ENCODE measurements around the gene CHTOP. TPM values are rescaled to one million over a fixed set of nuclear protein-coding genes. Genes with fewer than 3 reads are reported as not detected.
A peak's percentile ranks its signal among the peaks of the same experiment; 100 is the strongest.
"Not testable (repeated sequence)": the region's sequence is repeated elsewhere in the genome, so short reads cannot be mapped to it uniquely, and the experiment has no call there.

CHTOP gene, protein sequence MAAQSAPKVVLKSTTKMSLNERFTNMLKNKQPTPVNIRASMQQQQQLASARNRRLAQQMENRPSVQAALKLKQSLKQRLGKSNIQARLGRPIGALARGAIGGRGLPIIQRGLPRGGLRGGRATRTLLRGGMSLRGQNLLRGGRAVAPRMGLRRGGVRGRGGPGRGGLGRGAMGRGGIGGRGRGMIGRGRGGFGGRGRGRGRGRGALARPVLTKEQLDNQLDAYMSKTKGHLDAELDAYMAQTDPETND
- polyA plus RNA-seq: 99.4 TPM
- long read RNA-seq, donor 1, transcript CHTOP-204 (6 exons, 2,096 nt): major isoform, 5 of 5 reads
- long read RNA-seq, donor 1, partial matches to known transcripts: 0 of 5 reads
- long read RNA-seq, donor 1, other reads (novel, unspliced or antisense): 0 of 5 reads
- long read RNA-seq, donor 2, transcript CHTOP-203 (6 exons, 2,165 nt): major isoform, 16 of 48 reads
- long read RNA-seq, donor 2, transcript CHTOP-204 (6 exons, 2,096 nt): minor isoform, 8 of 48 reads
- long read RNA-seq, donor 2, partial matches to known transcripts: 19 of 48 reads
- long read RNA-seq, donor 2, other reads (novel, unspliced or antisense): 0 of 48 reads
- long read RNA-seq, donor 3: 0 reads
- long read RNA-seq, donor 4, partial matches to known transcripts: 0 of 3 reads
- long read RNA-seq, donor 4, other reads (novel, unspliced or antisense): 0 of 3 reads
- long read RNA-seq, donor 5, transcript CHTOP-204 (6 exons, 2,096 nt): major isoform, 8 of 16 reads
- long read RNA-seq, donor 5, transcript CHTOP-203 (6 exons, 2,165 nt): minor isoform, 7 of 16 reads
- long read RNA-seq, donor 5, partial matches to known transcripts: 0 of 16 reads
- long read RNA-seq, donor 5, other reads (novel, unspliced or antisense): 0 of 16 reads
- long read RNA-seq, donor 6, transcript CHTOP-204 (6 exons, 2,096 nt): minor isoform, 9 of 32 reads
- long read RNA-seq, donor 6, transcript CHTOP-203 (6 exons, 2,165 nt): major isoform, 14 of 32 reads
- long read RNA-seq, donor 6, partial matches to known transcripts: 5 of 32 reads
- long read RNA-seq, donor 6, other reads (novel, unspliced or antisense): 0 of 32 reads
- long read RNA-seq, donor 7, transcript CHTOP-204 (6 exons, 2,096 nt): major isoform, 6 of 22 reads
- long read RNA-seq, donor 7, transcript CHTOP-203 (6 exons, 2,165 nt): major isoform, 6 of 22 reads
- long read RNA-seq, donor 7, partial matches to known transcripts: 8 of 22 reads
- long read RNA-seq, donor 7, other reads (novel, unspliced or antisense): 0 of 22 reads
- long read RNA-seq, donor 8, transcript CHTOP-204 (6 exons, 2,096 nt): minor isoform, 12 of 46 reads
- long read RNA-seq, donor 8, transcript CHTOP-203 (6 exons, 2,165 nt): major isoform, 14 of 46 reads
- long read RNA-seq, donor 8, partial matches to known transcripts: 14 of 46 reads
- long read RNA-seq, donor 8, other reads (novel, unspliced or antisense): 5 of 46 reads
- long read RNA-seq, donor 9, transcript CHTOP-203 (6 exons, 2,165 nt): major isoform, 17 of 31 reads
- long read RNA-seq, donor 9, transcript CHTOP-204 (6 exons, 2,096 nt): minor isoform, 5 of 31 reads
- long read RNA-seq, donor 9, partial matches to known transcripts: 8 of 31 reads
- long read RNA-seq, donor 9, other reads (novel, unspliced or antisense): 0 of 31 reads
- long read RNA-seq, donor 10, transcript CHTOP-204 (6 exons, 2,096 nt): minor isoform, 9 of 47 reads
- long read RNA-seq, donor 10, transcript CHTOP-203 (6 exons, 2,165 nt): major isoform, 13 of 47 reads
- long read RNA-seq, donor 10, partial matches to known transcripts: 24 of 47 reads
- long read RNA-seq, donor 10, other reads (novel, unspliced or antisense): 0 of 47 reads
- long read RNA-seq, donor 11, transcript CHTOP-204 (6 exons, 2,096 nt): minor isoform, 6 of 17 reads
- long read RNA-seq, donor 11, transcript CHTOP-203 (6 exons, 2,165 nt): major isoform, 10 of 17 reads
- long read RNA-seq, donor 11, partial matches to known transcripts: 0 of 17 reads
- long read RNA-seq, donor 11, other reads (novel, unspliced or antisense): 0 of 17 reads

- 0% methylated on average over 1 of the region's 65 CpGs for WGBS (ENCODE audit: insufficient coverage, low lambda C conversion rate)
- peaks cover 34% of the 10 kb centered on the region for H3K4me1 ChIP-seq (ENCODE audit: control insufficient read depth, insufficient read depth, low read length)
Measured at GRCh38 chr1:153633754-153634665, at the start of gene CHTOP. Gene CHTOP (plus strand): TSS chr1:153634066. CDS start chr1:153636589, 2,523 bp downstream.

DNA sequence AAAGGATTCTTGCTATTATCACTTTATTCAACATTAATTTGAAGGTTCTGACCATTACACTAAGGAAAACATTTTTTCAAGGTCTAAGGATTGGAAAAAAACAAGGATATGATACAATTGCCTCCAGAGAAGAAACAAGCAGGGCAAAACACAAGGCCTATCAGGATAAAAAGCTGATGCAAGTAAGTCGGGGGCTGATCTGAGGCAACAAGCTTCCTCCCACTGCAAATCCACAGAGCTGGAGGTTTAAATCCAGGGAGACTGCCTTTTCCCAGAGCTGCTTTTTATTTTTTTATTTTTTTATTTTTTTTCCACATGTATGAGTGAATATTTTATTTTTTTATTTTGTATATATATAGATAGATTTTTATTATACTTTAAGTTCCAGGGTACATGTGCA lies 48.9 kb upstream of the CHTOP start:
- Histone ChIP-seq H3K9me3 (ENCODE audit: control insufficient read depth, low read depth, low read length) (no peaks in the 10 kb centered on the region), H3K27me3 (ENCODE audit: control insufficient read depth, insufficient read depth, low read length) (no peaks in the 10 kb centered on the region), H3K4me1 (ENCODE audit: control insufficient read depth, insufficient read depth, low read length) (no peaks in the 10 kb centered on the region), H3K27ac (ENCODE audit: low read length) (no peak overlapping the region), H3K4me3 (ENCODE audit: low read length) (no peak overlapping the region), H3K36me3 (ENCODE audit: control insufficient read depth, insufficient read depth, low read length) (no peaks in the 10 kb centered on the region)
- no CpG with 5 or more reads among the region's 1 CpG for WGBS (ENCODE audit: insufficient coverage, low lambda C conversion rate)
- no peak for DNase-seq

More at GRCh38 chr1:153633754-153634665, at the start of gene CHTOP:
- peak; percentile 99 for DNase-seq
- peaks cover 31% of the 10 kb centered on the region for H3K36me3 ChIP-seq (ENCODE audit: control insufficient read depth, insufficient read depth, low read length)
- no peaks in the 10 kb centered on the region for H3K9me3 ChIP-seq (ENCODE audit: control insufficient read depth, low read depth, low read length)
- H3K27me3 ChIP-seq (ENCODE audit: control insufficient read depth, insufficient read depth, low read length): no peaks in the 10 kb centered on the region
- peak within 1 kb of the TSS; percentile 98 for H3K4me3 ChIP-seq (ENCODE audit: low read length)
- H3K27ac ChIP-seq (ENCODE audit: low read length): peak within 1 kb of the TSS; percentile 100

GRCh38 chr1:153586347-153586746 lies 47.5 kb upstream of the CHTOP start:
- Histone ChIP-seq H3K27me3 (ENCODE audit: control insufficient read depth, insufficient read depth, low read length) (no peaks in the 10 kb centered on the region), H3K9me3 (ENCODE audit: control insufficient read depth, low read depth, low read length) (no peaks in the 10 kb centered on the region), H3K4me1 (ENCODE audit: control insufficient read depth, insufficient read depth, low read length) (no peaks in the 10 kb centered on the region), H3K27ac (ENCODE audit: low read length) (no peak overlapping the region), H3K36me3 (ENCODE audit: control insufficient read depth, insufficient read depth, low read length) (no peaks in the 10 kb centered on the region), H3K4me3 (ENCODE audit: low read length) (no peak overlapping the region)
- WGBS (ENCODE audit: insufficient coverage, low lambda C conversion rate): no CpG with 5 or more reads among the region's 1 CpG
- DNase-seq: no peak

GRCh38 chr1:153587314-153587713 lies 46.6 kb upstream of the CHTOP start:
- Histone ChIP-seq H3K36me3 (ENCODE audit: control insufficient read depth, insufficient read depth, low read length) (no peaks in the 10 kb centered on the region), H3K4me1 (ENCODE audit: control insufficient read depth, insufficient read depth, low read length) (no peaks in the 10 kb centered on the region), H3K27ac (ENCODE audit: low read length) (no peak overlapping the region), H3K9me3 (ENCODE audit: control insufficient read depth, low read depth, low read length) (no peaks in the 10 kb centered on the region), H3K27me3 (ENCODE audit: control insufficient read depth, insufficient read depth, low read length) (no peaks in the 10 kb centered on the region), H3K4me3 (ENCODE audit: low read length) (no peak overlapping the region)
- no CpG with 5 or more reads among the region's 5 CpGs for WGBS (ENCODE audit: insufficient coverage, low lambda C conversion rate)
- DNase-seq: no peak

DNA sequence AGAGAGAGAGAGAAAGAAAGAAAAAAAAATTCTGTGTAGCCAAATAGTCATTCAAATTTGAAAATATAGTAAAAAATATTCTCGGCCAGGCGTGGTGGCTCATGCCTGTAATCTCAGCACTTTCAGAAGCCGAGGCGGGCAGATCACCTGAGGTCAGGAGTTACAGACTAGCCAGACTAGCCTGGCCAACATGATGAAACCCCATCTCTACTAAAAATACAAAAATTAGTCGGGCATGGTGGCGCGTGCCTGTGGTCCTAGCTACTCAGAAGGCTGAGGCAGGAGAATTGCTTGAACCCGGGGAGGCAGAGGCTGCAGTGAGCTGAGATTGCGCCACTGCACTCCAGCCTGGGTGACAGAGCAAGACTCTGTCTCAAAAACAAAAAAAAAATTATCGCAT lies 45.8 kb upstream of the CHTOP start:
- not testable (repeated sequence) for H3K4me1 ChIP-seq (ENCODE audit: control insufficient read depth, insufficient read depth, low read length); H3K36me3 ChIP-seq (ENCODE audit: control insufficient read depth, insufficient read depth, low read length); H3K9me3 ChIP-seq (ENCODE audit: control insufficient read depth, low read depth, low read length); H3K27me3 ChIP-seq (ENCODE audit: control insufficient read depth, insufficient read depth, low read length); H3K27ac ChIP-seq (ENCODE audit: low read length); DNase-seq; H3K4me3 ChIP-seq (ENCODE audit: low read length)
- 60% methylated on average over 1 of the region's 10 CpGs for WGBS (ENCODE audit: insufficient coverage, low lambda C conversion rate)

DNA sequence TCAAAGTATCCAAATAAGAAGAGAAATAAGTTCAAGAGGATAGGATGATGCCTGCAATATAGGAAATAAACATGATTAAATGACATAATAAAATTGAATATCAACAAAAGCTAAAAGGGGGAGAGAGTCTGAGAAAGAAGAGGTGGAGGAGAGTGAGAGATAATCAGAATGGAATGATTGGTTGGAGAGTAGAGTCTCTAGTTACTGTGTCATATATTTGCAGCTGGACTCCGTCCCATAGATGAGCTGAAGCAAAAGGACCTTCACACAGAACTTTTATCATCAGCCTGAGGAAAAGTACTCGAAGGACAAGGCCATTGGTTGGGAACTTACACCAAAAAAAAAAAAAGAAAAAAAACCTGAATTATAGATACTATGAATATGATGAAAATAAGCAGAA lies 45.4 kb upstream of the CHTOP start:
- Histone ChIP-seq H3K9me3 (ENCODE audit: control insufficient read depth, low read depth, low read length) (no peaks in the 10 kb centered on the region), H3K4me3 (ENCODE audit: low read length) (no peak overlapping the region), H3K27ac (ENCODE audit: low read length) (no peak overlapping the region), H3K36me3 (ENCODE audit: control insufficient read depth, insufficient read depth, low read length) (no peaks in the 10 kb centered on the region), H3K4me1 (ENCODE audit: control insufficient read depth, insufficient read depth, low read length) (no peaks in the 10 kb centered on the region), H3K27me3 (ENCODE audit: control insufficient read depth, insufficient read depth, low read length) (no peaks in the 10 kb centered on the region)
- no CpG with 5 or more reads among the region's 2 CpGs for WGBS (ENCODE audit: insufficient coverage, low lambda C conversion rate)
- DNase-seq: no peak

DNA sequence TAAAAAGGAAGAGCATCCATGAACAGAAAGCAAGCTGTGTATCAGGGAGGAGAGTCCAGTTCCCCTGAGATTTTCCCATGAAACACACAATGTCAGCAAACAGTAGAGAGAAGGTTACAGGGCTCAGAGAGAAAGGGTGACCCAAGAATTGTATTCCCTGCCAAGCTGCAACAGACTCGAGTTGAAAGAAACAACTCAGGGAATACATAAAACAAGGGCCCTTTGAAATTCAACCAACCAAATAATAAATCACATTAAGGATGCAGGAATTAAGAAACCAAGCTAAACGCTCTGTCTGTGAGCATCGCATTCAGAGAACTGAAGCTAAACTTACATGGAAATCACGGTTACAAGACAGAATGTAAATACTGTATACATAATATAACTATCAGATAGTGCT lies 41.1 kb upstream of the CHTOP start:
- no peak for DNase-seq
- no peaks in the 10 kb centered on the region for H3K9me3 ChIP-seq (ENCODE audit: control insufficient read depth, low read depth, low read length)
- H3K27me3 ChIP-seq (ENCODE audit: control insufficient read depth, insufficient read depth, low read length): no peaks in the 10 kb centered on the region
- H3K4me3 ChIP-seq (ENCODE audit: low read length): no peak overlapping the region
- 80% methylated on average over 1 of the region's 4 CpGs for WGBS (ENCODE audit: insufficient coverage, low lambda C conversion rate)
- no peak overlapping the region for H3K27ac ChIP-seq (ENCODE audit: low read length)
- no peaks in the 10 kb centered on the region for H3K4me1 ChIP-seq (ENCODE audit: control insufficient read depth, insufficient read depth, low read length)
- H3K36me3 ChIP-seq (ENCODE audit: control insufficient read depth, insufficient read depth, low read length): no peaks in the 10 kb centered on the region

DNA sequence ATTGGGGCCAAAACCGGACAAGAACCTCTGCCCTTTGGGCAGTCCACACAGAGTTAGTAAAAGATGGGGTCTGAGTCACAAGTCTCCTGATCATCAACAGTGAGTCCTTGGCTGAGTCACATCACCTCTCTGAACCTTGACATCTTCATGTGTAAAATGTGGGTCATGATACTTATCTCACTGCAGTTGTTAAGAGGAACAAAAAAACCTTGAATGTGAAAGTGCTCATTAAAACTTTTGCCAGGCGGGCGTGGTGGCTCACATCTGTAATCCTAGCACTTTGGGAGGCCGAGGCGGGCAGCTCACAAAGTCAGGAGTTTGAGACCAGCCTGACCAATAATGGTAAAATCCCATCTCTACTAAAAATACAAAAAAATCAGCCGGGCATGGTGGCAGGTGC lies 36.7 kb upstream of the CHTOP start:
- no peaks in the 10 kb centered on the region for H3K4me1 ChIP-seq (ENCODE audit: control insufficient read depth, insufficient read depth, low read length)
- no peak for DNase-seq
- H3K9me3 ChIP-seq (ENCODE audit: control insufficient read depth, low read depth, low read length): no peaks in the 10 kb centered on the region
- no peaks in the 10 kb centered on the region for H3K27me3 ChIP-seq (ENCODE audit: control insufficient read depth, insufficient read depth, low read length)
- WGBS (ENCODE audit: insufficient coverage, low lambda C conversion rate): no CpG with 5 or more reads among the region's 6 CpGs
- H3K4me3 ChIP-seq (ENCODE audit: low read length): no peak overlapping the region
- H3K36me3 ChIP-seq (ENCODE audit: control insufficient read depth, insufficient read depth, low read length): no peaks in the 10 kb centered on the region
- no peak overlapping the region for H3K27ac ChIP-seq (ENCODE audit: low read length)

Data from large intestine (tissue), 12 donors.